Pancreas (tissue), 10 donors: ENCODE measurements around the gene ICAM2. TPM values are rescaled to one million over a fixed set of nuclear protein-coding genes. Genes with fewer than 3 reads are reported as not detected.
A peak's percentile ranks its signal among the peaks of the same experiment; 100 is the strongest.
"Not testable (repeated sequence)": the region's sequence is repeated elsewhere in the genome, so short reads cannot be mapped to it uniquely, and the experiment has no call there.

Experiments used
- ATAC-seq, 4 donors: fragments of 200-7000 bp; cut with Tn5 transposase; one replicate each; pipeline versions ENCODE4 v1.8.0 to v1.9.1; 2020; ENCODE audit warnings: mild to moderate bottlenecking in 4 of 4, moderate library complexity in 4 of 4
- DNase-seq, 6 donors: peaks; one replicate each; pipeline ENCODE4 v3.0.0-alpha.2; 2020
- FAIRE-seq: peaks from 2 replicates; lab custom pipeline; 2012; peaks lifted over from hg19 to GRCh38; lab: Jason Lieb, UNC
- H3K27ac ChIP-seq, 4 donors: fragments of 200-600 bp; sonication (generic); 1 replicate in 3 of 4; 2 replicates in 1 of 4; pipeline versions ENCODE4 v1.5.0 to v1.8.0; 2020
- H3K27me3 ChIP-seq, 4 donors: fragments of 200-600 bp; one replicate each; pipeline ENCODE4 v1.8.0; 2021
- H3K36me3 ChIP-seq, 3 donors: fragments of 200-600 bp; sonication (generic) in 1 of 3; one replicate each; pipeline versions ENCODE4 v1.5.0 to v1.8.0; 2020 to 2021
- H3K4me1 ChIP-seq, 3 donors: fragments of 200-600 bp; one replicate each; pipeline ENCODE4 v1.8.0; 2021
- H3K4me3 ChIP-seq, 4 donors: fragments of 200-600 bp; sonication (generic) in 2 of 4; one replicate each; pipeline versions ENCODE4 v1.5.0 to v1.8.0; 2020 to 2021
- H3K9me3 ChIP-seq, 4 donors: fragments of 200-600 bp; one replicate each; pipeline ENCODE4 v1.8.0; 2021
- WGBS, 2 donors: extraction: QIAGEN DNeasy Blood & Tissue Kit; methylation state at CpG; one replicate each; pipeline ENCODE4 v1.1.7; 2013; 5-methylcytosine and 5-hydroxymethylcytosine counted together
- intact Hi-C, 3 donors: fragments of 100-400 bp; cut with DNase I; formaldehyde crosslinking; loops; one replicate each; pipeline versions ENCODE4 v1.11.1 to v1.14.2; 2022
- polyA plus RNA-seq, 2 donors: library from polyadenylated mRNA; stranded (reverse); fragments of 200-250 nt; gene quantifications; one replicate each; pipeline ENCODE4 v1.2.3, GENCODE V29; 2013
- total RNA-seq, 6 donors: library from RNA; stranded (reverse); fragmentation: NEBNext Ultra II Directional in 4 of 6; extraction: Animal tissue kit (Norgen Biotek cat#: 25700) in 4 of 6; gene quantifications; one replicate each; pipeline versions ENCODE4 v1.2.1 to v1.2.4, GENCODE V29; 2021 to 2023
- TF ChIP-seq, protein P1 (sequence below), 4 donors: fragments of 200-600 bp; sonication (generic) in 3 of 4; IDR thresholded peaks; one replicate each; pipeline versions ENCODE4 v1.5.0 to v1.8.0; 2021; ENCODE audit warnings: antibody characterized with exemption in 4 of 4
- donor health status: healthy with polysubstance abuse.
- donor health status: DM: no; HTN: no; CAD: no; lungs with moderate emphysema.
- donor health status: DM: no; HTN: no; CAD: no.
- donor health status: control.
- donor health status: control.
- donor health status: Bipolar disorder and iron deficiency.
- donor health status: DM: yes; HTN: yes; CAD: no.
- donor health status: DM: no; HTN: no; CAD: no.
- donor health status: DM: no; HTN: no; CAD: no.
- donor health status: DM: yes; HTN: yes; CAD: no.

ICAM2 gene
- total and polyA plus RNA-seq, 8 donors: 4.9 to 19.1 (median 7.4) TPM

DNA sequence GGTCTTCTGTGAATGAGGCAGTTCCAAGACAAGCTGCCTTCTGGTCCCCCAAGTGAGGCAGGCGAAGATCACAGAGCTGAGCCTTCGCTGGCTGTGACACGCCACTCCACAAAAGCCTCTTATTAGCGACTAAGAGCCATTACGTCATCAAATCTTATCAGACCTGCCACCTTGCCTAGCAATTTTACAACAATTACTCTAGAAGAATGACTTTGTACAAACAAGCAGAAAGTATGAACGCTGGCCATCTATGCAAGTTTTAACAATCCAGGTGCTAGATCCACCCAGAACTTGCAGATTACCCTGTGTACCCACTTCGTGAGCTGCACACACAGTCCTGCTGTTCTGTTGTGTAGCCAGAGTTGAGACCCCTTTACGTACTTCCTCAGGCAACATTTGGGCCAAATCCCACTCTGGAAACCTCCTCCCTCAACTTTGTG, 3.8 kb upstream of the ICAM2 start:
- WGBS, 2 donors: 31 to 35% methylated on average over 8 of the region's 8 CpGs
- no peaks in the 10 kb centered on the region for H3K9me3 ChIP-seq
- H3K36me3 ChIP-seq: no peaks in the 10 kb centered on the region
- DNase-seq (peak in 1 of 6 donors; percentile 27), FAIRE-seq (no peak), ATAC-seq (peak; percentile 14 to 51 (median 42))
- H3K27ac ChIP-seq: peak overlapping the region in 3 of 4 donors; percentile 19 to 58 (median 54)
- H3K4me1 ChIP-seq: peaks cover 11 to 24% (median 14%) of the 10 kb centered on the region in 3 donors
- TF ChIP-seq, protein P1, sequence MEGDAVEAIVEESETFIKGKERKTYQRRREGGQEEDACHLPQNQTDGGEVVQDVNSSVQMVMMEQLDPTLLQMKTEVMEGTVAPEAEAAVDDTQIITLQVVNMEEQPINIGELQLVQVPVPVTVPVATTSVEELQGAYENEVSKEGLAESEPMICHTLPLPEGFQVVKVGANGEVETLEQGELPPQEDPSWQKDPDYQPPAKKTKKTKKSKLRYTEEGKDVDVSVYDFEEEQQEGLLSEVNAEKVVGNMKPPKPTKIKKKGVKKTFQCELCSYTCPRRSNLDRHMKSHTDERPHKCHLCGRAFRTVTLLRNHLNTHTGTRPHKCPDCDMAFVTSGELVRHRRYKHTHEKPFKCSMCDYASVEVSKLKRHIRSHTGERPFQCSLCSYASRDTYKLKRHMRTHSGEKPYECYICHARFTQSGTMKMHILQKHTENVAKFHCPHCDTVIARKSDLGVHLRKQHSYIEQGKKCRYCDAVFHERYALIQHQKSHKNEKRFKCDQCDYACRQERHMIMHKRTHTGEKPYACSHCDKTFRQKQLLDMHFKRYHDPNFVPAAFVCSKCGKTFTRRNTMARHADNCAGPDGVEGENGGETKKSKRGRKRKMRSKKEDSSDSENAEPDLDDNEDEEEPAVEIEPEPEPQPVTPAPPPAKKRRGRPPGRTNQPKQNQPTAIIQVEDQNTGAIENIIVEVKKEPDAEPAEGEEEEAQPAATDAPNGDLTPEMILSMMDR (IDR thresholded peaks at IDR 0.05): no peak
- no peak overlapping the region for H3K4me3 ChIP-seq
- no peaks in the 10 kb centered on the region for H3K27me3 ChIP-seq
- intact Hi-C loops: loop anchor here in 1 of 3 donors (10.0 kb wide), 1 partner anchor 111 kb away; the partner anchor contains the start of gene ERN1

GRCh38 chr17:64022611-64023063, 2.2 kb upstream of the ICAM2 start:
- no peak for FAIRE-seq
- TF ChIP-seq, protein P1 (IDR thresholded peaks at IDR 0.05): no peak
- WGBS, 2 donors: 67 to 74% methylated on average over 5 of the region's 5 CpGs
- H3K27ac ChIP-seq: no peak overlapping the region
- DNase-seq: peak in 1 of 6 donors; percentile 50
- peak in 1 of 4 donors; percentile 25 for ATAC-seq
- H3K36me3 ChIP-seq: no peaks in the 10 kb centered on the region
- H3K4me1 ChIP-seq: peaks cover 11 to 24% (median 14%) of the 10 kb centered on the region in 3 donors
- intact Hi-C loops: loop anchor here in 1 of 3 donors (10.0 kb wide), 1 partner anchor 112 kb away; the partner anchor contains the start of gene ERN1
- H3K27me3 ChIP-seq: no peaks in the 10 kb centered on the region
- no peaks in the 10 kb centered on the region for H3K9me3 ChIP-seq
- H3K4me3 ChIP-seq: no peak overlapping the region

- H3K36me3 ChIP-seq, H3K9me3 ChIP-seq, intact Hi-C loops, H3K27ac ChIP-seq, DNase-seq, FAIRE-seq, H3K27me3 ChIP-seq: not testable (repeated sequence)
- Histone ChIP-seq H3K4me1 (peaks cover 0 to 11% (median 2%) of the 10 kb centered on the region in 3 donors), H3K4me3 (peak overlapping the region in 2 of 4 donors; percentile 33 to 43)
- 57 to 70% methylated on average over 8 to 9 of the region's 9 CpGs for whole genome bisulfite sequencing, 2 donors
- peak in 1 of 4 donors; percentile 9 for ATAC-seq
Measured at GRCh38 chr17:64019551-64019961, 877 bp downstream of the ICAM2 start.

- peaks cover 0 to 6% (median 0%) of the 10 kb centered on the region in 3 donors for H3K4me1 ChIP-seq
- H3K27ac ChIP-seq: no peak overlapping the region
- WGBS, 2 donors: 89 to 95% methylated on average over 2 of the region's 2 CpGs
- FAIRE-seq (no peak), DNase-seq (no peak), ATAC-seq (no peak)
- intact Hi-C loops: no loop called here
- TF ChIP-seq, protein P1 (IDR thresholded peaks at IDR 0.05): peak in 1 of 4 donors; percentile 12
- H3K27me3 ChIP-seq: no peaks in the 10 kb centered on the region
- no peaks in the 10 kb centered on the region for H3K36me3 ChIP-seq
- H3K9me3 ChIP-seq: no peaks in the 10 kb centered on the region
- no peak overlapping the region for H3K4me3 ChIP-seq
Measured at GRCh38 chr17:64017381-64017980, 3.0 kb downstream of the ICAM2 start.

DNA sequence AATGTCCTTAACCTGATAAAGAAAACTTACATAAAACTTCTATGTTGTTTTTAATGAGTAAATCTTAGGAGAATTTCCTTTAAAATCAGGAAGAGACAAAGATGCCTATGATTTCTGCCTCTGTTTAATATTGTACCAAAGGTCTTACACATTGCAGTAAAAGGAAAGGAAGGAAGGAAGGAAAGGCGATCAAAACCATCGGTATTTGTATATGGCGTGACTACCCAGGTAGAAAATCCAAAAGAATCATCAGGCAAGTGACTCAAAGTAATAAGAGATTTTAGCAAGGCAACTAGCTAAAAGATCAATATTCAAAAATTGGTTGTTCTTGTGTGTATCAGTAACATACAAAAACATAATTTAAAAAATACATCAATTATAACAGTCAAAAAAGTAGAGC, 3.5 kb downstream of the ICAM2 start:
- TF ChIP-seq, protein P1 (IDR thresholded peaks at IDR 0.05): no peak
- 92 to 93% methylated on average over 3 of the region's 3 CpGs for WGBS, 2 donors
- DNase-seq (no peak), ATAC-seq (no peak), FAIRE-seq (no peak)
- Histone ChIP-seq H3K27ac (no peak overlapping the region), H3K27me3 (no peaks in the 10 kb centered on the region), H3K9me3 (no peaks in the 10 kb centered on the region), H3K4me3 (no peak overlapping the region), H3K36me3 (no peaks in the 10 kb centered on the region), H3K4me1 (peaks cover 0 to 6% (median 0%) of the 10 kb centered on the region in 3 donors)
- intact Hi-C loops: no loop called here
